Measurements from ENCODE around the gene KCTD16.

DNA sequence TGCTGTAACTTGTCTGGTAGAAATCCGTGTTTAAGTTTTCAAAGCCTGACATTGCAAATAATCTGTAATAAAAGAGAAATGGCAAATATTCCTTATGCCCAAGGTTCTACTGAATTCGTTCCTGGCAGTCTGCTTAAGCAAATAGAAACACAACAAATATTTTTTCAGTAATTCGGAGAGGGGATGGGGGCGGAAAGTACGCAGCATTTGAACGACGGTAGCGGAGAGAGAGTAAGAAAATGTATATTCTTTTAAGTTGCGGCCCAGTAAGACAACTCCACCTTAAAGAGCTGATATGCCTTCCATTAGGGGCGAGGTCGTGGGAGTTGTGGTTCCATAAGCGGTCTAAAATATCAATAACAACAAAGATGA, 783 bp upstream of the KCTD16 start:
- TF ChIP-seq, protein P1, sequence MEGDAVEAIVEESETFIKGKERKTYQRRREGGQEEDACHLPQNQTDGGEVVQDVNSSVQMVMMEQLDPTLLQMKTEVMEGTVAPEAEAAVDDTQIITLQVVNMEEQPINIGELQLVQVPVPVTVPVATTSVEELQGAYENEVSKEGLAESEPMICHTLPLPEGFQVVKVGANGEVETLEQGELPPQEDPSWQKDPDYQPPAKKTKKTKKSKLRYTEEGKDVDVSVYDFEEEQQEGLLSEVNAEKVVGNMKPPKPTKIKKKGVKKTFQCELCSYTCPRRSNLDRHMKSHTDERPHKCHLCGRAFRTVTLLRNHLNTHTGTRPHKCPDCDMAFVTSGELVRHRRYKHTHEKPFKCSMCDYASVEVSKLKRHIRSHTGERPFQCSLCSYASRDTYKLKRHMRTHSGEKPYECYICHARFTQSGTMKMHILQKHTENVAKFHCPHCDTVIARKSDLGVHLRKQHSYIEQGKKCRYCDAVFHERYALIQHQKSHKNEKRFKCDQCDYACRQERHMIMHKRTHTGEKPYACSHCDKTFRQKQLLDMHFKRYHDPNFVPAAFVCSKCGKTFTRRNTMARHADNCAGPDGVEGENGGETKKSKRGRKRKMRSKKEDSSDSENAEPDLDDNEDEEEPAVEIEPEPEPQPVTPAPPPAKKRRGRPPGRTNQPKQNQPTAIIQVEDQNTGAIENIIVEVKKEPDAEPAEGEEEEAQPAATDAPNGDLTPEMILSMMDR (IDR thresholded peaks at IDR 0.05), result no peak
- no peak for TF ChIP-seq ZFX (IDR thresholded peaks at IDR 0.05; ENCODE audit: borderline replicate concordance)
